BE2C (cell line): ENCODE data around the gene CDC37L1.

Experiments used
- DNase-seq: peaks from one replicate; pipeline ENCODE4 v3.0.0-alpha.2; 2020
- H3K27me3 ChIP-seq: fragments of 250-450 bp; sonication (Bioruptor Pico); 2 replicates; pipeline ENCODE4 v1.5.1; 2020; ENCODE audit warnings: mild to moderate bottlenecking
- H3K36me3 ChIP-seq: fragments of 250-450 bp; sonication (Bioruptor Pico); 2 replicates; pipeline ENCODE4 v1.5.1; 2020; ENCODE audit warnings: mild to moderate bottlenecking
- H3K4me1 ChIP-seq: fragments of 250-450 bp; sonication (Bioruptor Pico); 2 replicates; pipeline ENCODE4 v1.5.1; 2020
- H3K4me3 ChIP-seq: 2 replicates; pipeline ENCODE4 v1.5.1; 2011; ENCODE audit warnings: low read depth, low read length
- H3K9me3 ChIP-seq: fragments of 250-450 bp; sonication (Bioruptor Pico); 2 replicates; pipeline ENCODE4 v1.5.1; 2020
- CTCF ChIP-seq: IDR thresholded peaks from 2 replicates; pipeline ENCODE4 v1.5.1; 2012; ENCODE audit warnings: mild to moderate bottlenecking, low read depth, low read length

The CDC37L1 gene

GRCh38 chr9:4671737-4672136 lies 7.6 kb upstream of the CDC37L1 start:
- no peak for TF ChIP-seq CTCF
- Histone ChIP-seq H3K27me3 (0 out of 2 replicates have a peak, but pooled peaks cover 3% of the 10 kb centered on the region), H3K9me3 (no peaks in the 10 kb centered on the region; the same call in 1 of the 2 replicates), H3K4me3 (no peak overlapping the region), H3K4me1 (no peaks in the 10 kb centered on the region; the same call in 1 of the 2 replicates), H3K36me3 (no peaks in the 10 kb centered on the region)
- no peak for DNase-seq

DNA sequence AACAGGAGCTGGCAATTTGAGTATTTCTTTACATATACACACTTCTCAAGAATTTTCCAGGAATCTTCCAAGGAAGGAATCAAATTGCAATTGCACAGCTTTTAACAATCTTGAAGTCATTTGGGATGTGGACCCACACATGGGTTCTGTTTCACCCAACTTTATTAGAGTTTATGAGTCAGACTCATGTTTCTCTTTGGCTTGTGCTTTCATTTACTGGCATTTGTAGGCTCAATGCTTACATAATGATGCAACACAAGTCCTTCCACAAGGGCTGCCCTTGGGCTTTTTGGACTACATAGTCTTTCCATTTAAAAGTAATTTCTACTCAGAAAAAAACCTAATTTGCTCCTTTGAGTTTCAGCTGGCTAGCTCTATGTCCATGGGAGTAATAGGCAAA lies 4.6 kb upstream of the CDC37L1 start:
- no peak for TF ChIP-seq CTCF
- Histone ChIP-seq H3K36me3 (no peaks in the 10 kb centered on the region), H3K27me3 (no peaks in the 10 kb centered on the region), H3K4me1 (no peaks in the 10 kb centered on the region; the same call in 1 of the 2 replicates), H3K9me3 (no peaks in the 10 kb centered on the region), H3K4me3 (no peak overlapping the region)
- no peak for DNase-seq

DNA sequence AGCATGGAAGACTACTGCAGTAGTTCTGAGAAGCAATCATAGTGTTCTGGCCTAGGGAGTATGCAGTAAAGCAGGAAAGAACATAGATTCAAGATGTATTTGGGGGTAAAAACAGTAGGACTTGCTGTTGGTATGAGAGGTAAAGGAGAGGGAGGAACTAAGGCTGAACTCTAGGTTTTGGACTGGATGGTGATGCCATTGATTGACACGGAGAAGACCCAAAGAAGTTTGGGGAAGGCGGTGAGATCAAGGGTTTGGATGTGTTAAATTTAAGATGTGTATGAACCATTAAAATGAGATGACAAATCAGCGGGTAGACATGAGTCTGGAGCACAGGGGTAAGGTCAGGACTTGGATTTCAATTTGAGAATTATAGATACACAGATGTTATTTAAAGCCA lies 2.0 kb upstream of the CDC37L1 start:
- no peak overlapping the region for H3K4me3 ChIP-seq
- no peak for TF ChIP-seq CTCF
- no peaks in the 10 kb centered on the region; the same call in 1 of the 2 replicates for H3K4me1 ChIP-seq
- no peaks in the 10 kb centered on the region for H3K36me3 ChIP-seq
- no peaks in the 10 kb centered on the region for H3K9me3 ChIP-seq
- no peak for DNase-seq
- H3K27me3 ChIP-seq: no peaks in the 10 kb centered on the region

GRCh38 chr9:4678679-4679267 lies 596 bp upstream of the CDC37L1 start:
- no peaks in the 10 kb centered on the region; the same call in 1 of the 2 replicates for H3K4me1 ChIP-seq
- H3K27me3 ChIP-seq: no peaks in the 10 kb centered on the region
- H3K9me3 ChIP-seq: no peaks in the 10 kb centered on the region
- no peaks in the 10 kb centered on the region for H3K36me3 ChIP-seq
- no peak for TF ChIP-seq CTCF
- peak overlapping the region; percentile 79 for H3K4me3 ChIP-seq
- DNase-seq: no peak

GRCh38 chr9:4680173-4680525 lies 780 bp downstream of the CDC37L1 start:
- Histone ChIP-seq H3K9me3 (no peaks in the 10 kb centered on the region), H3K27me3 (no peaks in the 10 kb centered on the region), H3K4me1 (no peaks in the 10 kb centered on the region; the same call in 1 of the 2 replicates), H3K4me3 (peak overlapping the region; percentile 79), H3K36me3 (peaks cover 4% of the 10 kb centered on the region; the same call in 1 of the 2 replicates)
- no peak for DNase-seq
- TF ChIP-seq CTCF: no peak

GRCh38 chr9:4680750-4681149 lies 1.4 kb downstream of the CDC37L1 start:
- Histone ChIP-seq H3K36me3 (peaks cover 5% of the 10 kb centered on the region), H3K27me3 (no peaks in the 10 kb centered on the region), H3K4me3 (peak overlapping the region; percentile 79), H3K4me1 (no peaks in the 10 kb centered on the region; the same call in 1 of the 2 replicates), H3K9me3 (no peaks in the 10 kb centered on the region)
- no peak for TF ChIP-seq CTCF
- no peak for DNase-seq
